Ishikawa (cell line): ENCODE measurements around the gene FLVCR2.

Experiments
- CEBPB ChIP-seq: IDR thresholded peaks from 2 replicates; pipeline ENCODE4 v1.6.1; 2012
- CREB1 ChIP-seq: IDR thresholded peaks from 2 replicates; pipeline ENCODE4 v1.6.1; 2012; ENCODE audit warnings: low read depth
- EGR1 ChIP-seq: IDR thresholded peaks from 2 replicates; pipeline ENCODE4 v1.6.1; 2012
- EP300 ChIP-seq: IDR thresholded peaks from 2 replicates; pipeline ENCODE4 v1.6.1; 2012; ENCODE audit warnings: borderline replicate concordance
- FOXM1 ChIP-seq: IDR thresholded peaks from 2 replicates; pipeline ENCODE4 v1.6.1; 2012; ENCODE audit warnings: low read depth, borderline replicate concordance
- NFIC ChIP-seq: IDR thresholded peaks from 2 replicates; pipeline ENCODE4 v1.6.1; 2012
- RAD21 ChIP-seq: IDR thresholded peaks from 2 replicates; pipeline ENCODE4 v1.6.1; 2012; ENCODE audit warnings: low read depth
- TAF1 ChIP-seq: IDR thresholded peaks from 2 replicates; pipeline ENCODE4 v1.6.1; 2012; ENCODE audit warnings: low read depth, mild to moderate bottlenecking
- TEAD4 ChIP-seq: IDR thresholded peaks from 2 replicates; pipeline ENCODE4 v1.6.1; 2012
- YY1 ChIP-seq: IDR thresholded peaks from 2 replicates; pipeline ENCODE4 v1.6.1; 2012; ENCODE audit warnings: low read depth
- ZBTB7A ChIP-seq: IDR thresholded peaks from 2 replicates; pipeline ENCODE4 v1.6.1; 2012; ENCODE audit warnings: low read depth
- TF ChIP-seq, protein P1 (sequence below): IDR thresholded peaks from 2 replicates; pipeline ENCODE4 v1.6.1; 2012; ENCODE audit warnings: low read depth, mild to moderate bottlenecking
- TF ChIP-seq, protein P2 (sequence below): IDR thresholded peaks from 2 replicates; pipeline ENCODE4 v1.6.1; 2012
- TF ChIP-seq, protein P3 (sequence below): IDR thresholded peaks from 2 replicates; pipeline ENCODE4 v1.6.1; 2012

DNA sequence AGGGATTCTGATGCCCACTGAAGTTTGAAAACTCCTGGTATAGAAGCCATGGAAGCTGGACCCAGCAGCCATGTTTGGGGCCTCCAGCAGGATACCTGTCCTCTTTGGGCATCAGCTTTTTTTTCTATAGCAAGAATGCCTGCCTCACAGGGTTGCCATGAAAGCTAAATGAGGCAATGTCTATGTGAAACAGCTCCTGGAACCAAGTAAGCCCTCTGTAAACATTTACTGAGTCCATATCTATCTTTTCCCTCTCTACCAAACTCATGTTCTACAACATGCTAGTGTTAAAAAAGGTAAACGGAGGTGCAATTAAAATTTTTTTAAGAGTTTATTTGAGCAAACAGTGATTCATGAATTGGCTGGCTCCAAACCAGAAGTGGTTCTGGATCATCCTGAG, 28.6 kb downstream of the FLVCR2 start:
- TF ChIP-seq EP300 (no peak), TAF1 (no peak), RAD21 (no peak), TEAD4 (no peak), EGR1 (no peak), NFIC (no peak), ZBTB7A (no peak), CEBPB (no peak), FOXM1 (no peak), YY1 (no peak), CREB1 (no peak)
- TF ChIP-seq, protein P1, sequence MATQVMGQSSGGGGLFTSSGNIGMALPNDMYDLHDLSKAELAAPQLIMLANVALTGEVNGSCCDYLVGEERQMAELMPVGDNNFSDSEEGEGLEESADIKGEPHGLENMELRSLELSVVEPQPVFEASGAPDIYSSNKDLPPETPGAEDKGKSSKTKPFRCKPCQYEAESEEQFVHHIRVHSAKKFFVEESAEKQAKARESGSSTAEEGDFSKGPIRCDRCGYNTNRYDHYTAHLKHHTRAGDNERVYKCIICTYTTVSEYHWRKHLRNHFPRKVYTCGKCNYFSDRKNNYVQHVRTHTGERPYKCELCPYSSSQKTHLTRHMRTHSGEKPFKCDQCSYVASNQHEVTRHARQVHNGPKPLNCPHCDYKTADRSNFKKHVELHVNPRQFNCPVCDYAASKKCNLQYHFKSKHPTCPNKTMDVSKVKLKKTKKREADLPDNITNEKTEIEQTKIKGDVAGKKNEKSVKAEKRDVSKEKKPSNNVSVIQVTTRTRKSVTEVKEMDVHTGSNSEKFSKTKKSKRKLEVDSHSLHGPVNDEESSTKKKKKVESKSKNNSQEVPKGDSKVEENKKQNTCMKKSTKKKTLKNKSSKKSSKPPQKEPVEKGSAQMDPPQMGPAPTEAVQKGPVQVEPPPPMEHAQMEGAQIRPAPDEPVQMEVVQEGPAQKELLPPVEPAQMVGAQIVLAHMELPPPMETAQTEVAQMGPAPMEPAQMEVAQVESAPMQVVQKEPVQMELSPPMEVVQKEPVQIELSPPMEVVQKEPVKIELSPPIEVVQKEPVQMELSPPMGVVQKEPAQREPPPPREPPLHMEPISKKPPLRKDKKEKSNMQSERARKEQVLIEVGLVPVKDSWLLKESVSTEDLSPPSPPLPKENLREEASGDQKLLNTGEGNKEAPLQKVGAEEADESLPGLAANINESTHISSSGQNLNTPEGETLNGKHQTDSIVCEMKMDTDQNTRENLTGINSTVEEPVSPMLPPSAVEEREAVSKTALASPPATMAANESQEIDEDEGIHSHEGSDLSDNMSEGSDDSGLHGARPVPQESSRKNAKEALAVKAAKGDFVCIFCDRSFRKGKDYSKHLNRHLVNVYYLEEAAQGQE, result no peak
- TF ChIP-seq, protein P2, sequence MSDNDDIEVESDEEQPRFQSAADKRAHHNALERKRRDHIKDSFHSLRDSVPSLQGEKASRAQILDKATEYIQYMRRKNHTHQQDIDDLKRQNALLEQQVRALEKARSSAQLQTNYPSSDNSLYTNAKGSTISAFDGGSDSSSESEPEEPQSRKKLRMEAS, result no peak
- TF ChIP-seq, protein P3, sequence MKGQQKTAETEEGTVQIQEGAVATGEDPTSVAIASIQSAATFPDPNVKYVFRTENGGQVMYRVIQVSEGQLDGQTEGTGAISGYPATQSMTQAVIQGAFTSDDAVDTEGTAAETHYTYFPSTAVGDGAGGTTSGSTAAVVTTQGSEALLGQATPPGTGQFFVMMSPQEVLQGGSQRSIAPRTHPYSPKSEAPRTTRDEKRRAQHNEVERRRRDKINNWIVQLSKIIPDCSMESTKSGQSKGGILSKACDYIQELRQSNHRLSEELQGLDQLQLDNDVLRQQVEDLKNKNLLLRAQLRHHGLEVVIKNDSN, result no peak
